Measurements from ENCODE around the gene TMLHE. TPM values are rescaled to one million over a fixed set of nuclear protein-coding genes. Genes with fewer than 3 reads are reported as not detected.
"Not testable (repeated sequence)": the region's sequence is repeated elsewhere in the genome, so short reads cannot be mapped to it uniquely, and the experiment has no call there.

TMLHE gene
- total RNA-seq: 10 to 100 TPM; 22.9 to 29.3 TPM
- 10 to 100 TPM; 14.5 to 20.7 TPM for polyA plus RNA-seq (ENCODE audit: insufficient read length in 2 of 2)
- long read RNA-seq, donor 1, transcript TMLHE-201 (8 exons, 2,832 nt): major isoform, 5 of 10 reads
- long read RNA-seq, donor 1, partial matches to known transcripts: 0 of 10 reads
- long read RNA-seq, donor 1, other reads (novel, unspliced or antisense): 5 of 10 reads
- long read RNA-seq, donor 2, partial matches to known transcripts: 0 of 1 reads
- long read RNA-seq, donor 2, other reads (novel, unspliced or antisense): 0 of 1 reads
- long read RNA-seq, donor 3, partial matches to known transcripts: 0 of 4 reads
- long read RNA-seq, donor 3, other reads (novel, unspliced or antisense): 0 of 4 reads
- long read RNA-seq, donor 4, transcript TMLHE-201 (8 exons, 2,832 nt): major isoform, 6 of 6 reads
- long read RNA-seq, donor 4, partial matches to known transcripts: 0 of 6 reads
- long read RNA-seq, donor 4, other reads (novel, unspliced or antisense): 0 of 6 reads

- 20% methylated on average over 46 of the region's 50 CpGs for WGBS (ENCODE audit: insufficient coverage)
- H3K27me3 ChIP-seq (ENCODE audit: control insufficient read depth, insufficient read depth, low read length): no peaks in the 10 kb centered on the region
- peak; percentile 19 to 79 (median 41) for DNase-seq (ENCODE audit: low read depth in 4 of 6, low spot score in 6 of 6)
- H3K36me3 ChIP-seq (ENCODE audit: control insufficient read depth, insufficient read depth, low read length): no peaks in the 10 kb centered on the region
- no peaks in the 10 kb centered on the region for H3K9me3 ChIP-seq (ENCODE audit: control insufficient read depth, insufficient read depth, low read length)
- H3K4me3 ChIP-seq (ENCODE audit: low read depth, low read length): peak within 1 kb of the TSS; percentile 60
- H3K27ac ChIP-seq (ENCODE audit: low read depth, low read length): peak within 1 kb of the TSS; percentile 78
- H3K4me1 ChIP-seq (ENCODE audit: control insufficient read depth, insufficient read depth, low read length): no peaks in the 10 kb centered on the region
Measured at GRCh38 chrX:155612312-155613224, at the start of gene TMLHE, which contains the start of gene SPRY3. Gene TMLHE (minus strand): TSS chrX:155612952. CDS start chrX:155545276, 67,676 bp downstream. Gene SPRY3 (plus strand): TSS chrX:155612586.

GRCh38 chrX:155662282-155662681 lies 49.5 kb upstream of the TMLHE start:
- 72% methylated on average over 2 of the region's 2 CpGs for WGBS (ENCODE audit: insufficient coverage)
- Histone ChIP-seq H3K4me3 (ENCODE audit: low read depth, low read length) (no peak overlapping the region), H3K27me3 (ENCODE audit: control insufficient read depth, insufficient read depth, low read length) (no peaks in the 10 kb centered on the region), H3K36me3 (ENCODE audit: control insufficient read depth, insufficient read depth, low read length) (no peaks in the 10 kb centered on the region), H3K4me1 (ENCODE audit: control insufficient read depth, insufficient read depth, low read length) (no peaks in the 10 kb centered on the region), H3K27ac (ENCODE audit: low read depth, low read length) (no peak overlapping the region), H3K9me3 (ENCODE audit: control insufficient read depth, insufficient read depth, low read length) (peaks cover 6% of the 10 kb centered on the region)
- no peak for DNase-seq (ENCODE audit: low read depth in 4 of 6, low spot score in 6 of 6)

GRCh38 chrX:155645180-155645579 lies 32.4 kb upstream of the TMLHE start:
- Histone ChIP-seq H3K36me3 (ENCODE audit: control insufficient read depth, insufficient read depth, low read length) (no peaks in the 10 kb centered on the region), H3K4me1 (ENCODE audit: control insufficient read depth, insufficient read depth, low read length) (no peaks in the 10 kb centered on the region), H3K27me3 (ENCODE audit: control insufficient read depth, insufficient read depth, low read length) (no peaks in the 10 kb centered on the region), H3K4me3 (ENCODE audit: low read depth, low read length) (no peak overlapping the region), H3K9me3 (ENCODE audit: control insufficient read depth, insufficient read depth, low read length) (no peaks in the 10 kb centered on the region), H3K27ac (ENCODE audit: low read depth, low read length) (no peak overlapping the region)
- WGBS (ENCODE audit: insufficient coverage): 89% methylated on average over 1 of the region's 2 CpGs
- DNase-seq (ENCODE audit: low read depth in 4 of 6, low spot score in 6 of 6): no peak

GRCh38 chrX:155643240-155643639 lies 30.5 kb upstream of the TMLHE start:
- WGBS (ENCODE audit: insufficient coverage): no CpG with 5 or more reads among the region's 2 CpGs

GRCh38 chrX:155641371-155641770 lies 28.6 kb upstream of the TMLHE start:
- H3K4me1 ChIP-seq (ENCODE audit: control insufficient read depth, insufficient read depth, low read length); H3K36me3 ChIP-seq (ENCODE audit: control insufficient read depth, insufficient read depth, low read length); H3K27me3 ChIP-seq (ENCODE audit: control insufficient read depth, insufficient read depth, low read length); H3K27ac ChIP-seq (ENCODE audit: low read depth, low read length); H3K4me3 ChIP-seq (ENCODE audit: low read depth, low read length); H3K9me3 ChIP-seq (ENCODE audit: control insufficient read depth, insufficient read depth, low read length): not testable (repeated sequence)
- WGBS (ENCODE audit: insufficient coverage): 46% methylated on average over 12 of the region's 14 CpGs
- DNase-seq (ENCODE audit: low read depth in 4 of 6, low spot score in 6 of 6): peak in 4 of 6 donors; percentile 1 to 46 (median 18)

More at GRCh38 chrX:155643240-155643639, 30.5 kb upstream of the TMLHE start:
- Histone ChIP-seq H3K9me3 (ENCODE audit: control insufficient read depth, insufficient read depth, low read length) (no peaks in the 10 kb centered on the region), H3K36me3 (ENCODE audit: control insufficient read depth, insufficient read depth, low read length) (no peaks in the 10 kb centered on the region), H3K4me3 (ENCODE audit: low read depth, low read length) (no peak overlapping the region), H3K27me3 (ENCODE audit: control insufficient read depth, insufficient read depth, low read length) (no peaks in the 10 kb centered on the region), H3K27ac (ENCODE audit: low read depth, low read length) (no peak overlapping the region), H3K4me1 (ENCODE audit: control insufficient read depth, insufficient read depth, low read length) (no peaks in the 10 kb centered on the region)
- no peak for DNase-seq (ENCODE audit: low read depth in 4 of 6, low spot score in 6 of 6)

- no peaks in the 10 kb centered on the region for H3K9me3 ChIP-seq (ENCODE audit: control insufficient read depth, insufficient read depth, low read length)
- no peaks in the 10 kb centered on the region for H3K4me1 ChIP-seq (ENCODE audit: control insufficient read depth, insufficient read depth, low read length)
- H3K4me3 ChIP-seq (ENCODE audit: low read depth, low read length): no peak overlapping the region
- no peaks in the 10 kb centered on the region for H3K27me3 ChIP-seq (ENCODE audit: control insufficient read depth, insufficient read depth, low read length)
- H3K27ac ChIP-seq (ENCODE audit: low read depth, low read length): no peak overlapping the region
- no peaks in the 10 kb centered on the region for H3K36me3 ChIP-seq (ENCODE audit: control insufficient read depth, insufficient read depth, low read length)
- no peak for DNase-seq (ENCODE audit: low read depth in 4 of 6, low spot score in 6 of 6)
Measured at GRCh38 chrX:155637714-155638113, 25.0 kb upstream of the TMLHE start.

- DNase-seq (ENCODE audit: low read depth in 4 of 6, low spot score in 6 of 6); H3K27ac ChIP-seq (ENCODE audit: low read depth, low read length); H3K27me3 ChIP-seq (ENCODE audit: control insufficient read depth, insufficient read depth, low read length); H3K4me1 ChIP-seq (ENCODE audit: control insufficient read depth, insufficient read depth, low read length); H3K9me3 ChIP-seq (ENCODE audit: control insufficient read depth, insufficient read depth, low read length); H3K36me3 ChIP-seq (ENCODE audit: control insufficient read depth, insufficient read depth, low read length); H3K4me3 ChIP-seq (ENCODE audit: low read depth, low read length): not testable (repeated sequence)
- WGBS (ENCODE audit: insufficient coverage): no CpG with 5 or more reads among the region's 1 CpG
Measured at GRCh38 chrX:155635019-155635418, 22.3 kb upstream of the TMLHE start.

GRCh38 chrX:155632431-155633100 lies 19.8 kb upstream of the TMLHE start:
- H3K36me3 ChIP-seq (ENCODE audit: control insufficient read depth, insufficient read depth, low read length): no peaks in the 10 kb centered on the region
- H3K9me3 ChIP-seq (ENCODE audit: control insufficient read depth, insufficient read depth, low read length): peaks cover 4% of the 10 kb centered on the region
- WGBS (ENCODE audit: insufficient coverage): 76% methylated on average over 2 of the region's 3 CpGs
- H3K27ac ChIP-seq (ENCODE audit: low read depth, low read length): no peak overlapping the region
- no peaks in the 10 kb centered on the region for H3K27me3 ChIP-seq (ENCODE audit: control insufficient read depth, insufficient read depth, low read length)
- no peaks in the 10 kb centered on the region for H3K4me1 ChIP-seq (ENCODE audit: control insufficient read depth, insufficient read depth, low read length)
- DNase-seq (ENCODE audit: low read depth in 4 of 6, low spot score in 6 of 6): no peak
- H3K4me3 ChIP-seq (ENCODE audit: low read depth, low read length): no peak overlapping the region

GRCh38 chrX:155620110-155620509 lies 7.4 kb upstream of the TMLHE start:
- H3K27ac ChIP-seq (ENCODE audit: low read depth, low read length); DNase-seq (ENCODE audit: low read depth in 4 of 6, low spot score in 6 of 6): not testable (repeated sequence)

More at GRCh38 chrX:155620110-155620509, 7.4 kb upstream of the TMLHE start:
- not testable (repeated sequence) for H3K27me3 ChIP-seq (ENCODE audit: control insufficient read depth, insufficient read depth, low read length); H3K9me3 ChIP-seq (ENCODE audit: control insufficient read depth, insufficient read depth, low read length); H3K4me3 ChIP-seq (ENCODE audit: low read depth, low read length); H3K4me1 ChIP-seq (ENCODE audit: control insufficient read depth, insufficient read depth, low read length); H3K36me3 ChIP-seq (ENCODE audit: control insufficient read depth, insufficient read depth, low read length)
